ENCODE results near the gene SDF2.
A peak's percentile ranks its signal among the peaks of the same experiment; 100 is the strongest.
"Not testable (repeated sequence)": the region's sequence is repeated elsewhere in the genome, so short reads cannot be mapped to it uniquely, and the experiment has no call there.

Gene SDF2

GRCh38 chr17:28684963-28685362 lies 23.3 kb upstream of the SDF2 start:
- DNase-seq (ENCODE audit: low read depth) = peak; percentile 17

- no peak for DNase-seq (ENCODE audit: low read depth)
These were observed 20.9 kb upstream of the SDF2 start for GRCh38 chr17:28682655-28683054.

- DNase-seq (ENCODE audit: low read depth) = no peak
These were observed 14.3 kb upstream of the SDF2 start for GRCh38 chr17:28675980-28676379.

- DNase-seq (ENCODE audit: low read depth) = no peak
These were observed 13.8 kb upstream of the SDF2 start for GRCh38 chr17:28675490-28675889.

GRCh38 chr17:28669918-28670317 lies 8.2 kb upstream of the SDF2 start:
- no peak for DNase-seq (ENCODE audit: low read depth)

DNA sequence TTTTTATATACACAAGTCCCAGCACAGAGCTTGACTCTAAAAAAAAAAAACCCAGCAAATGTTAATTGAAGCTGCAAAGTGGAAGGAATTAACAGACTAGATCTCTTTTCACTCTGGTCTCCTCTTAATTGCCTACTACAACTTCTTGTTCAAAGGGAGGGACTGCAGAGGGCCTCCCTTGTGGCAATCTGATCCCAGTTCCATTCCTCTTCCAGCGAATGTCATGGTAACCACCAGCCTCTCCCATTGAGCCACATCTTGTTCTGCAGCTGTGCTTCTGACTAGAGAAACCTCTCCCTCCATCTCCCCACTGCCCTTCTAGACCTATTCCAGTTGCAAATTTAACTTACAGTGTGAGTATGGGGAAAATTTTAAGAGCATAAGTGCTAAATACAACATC lies 6.2 kb upstream of the SDF2 start:
- no peak for DNase-seq (ENCODE audit: low read depth)

DNA sequence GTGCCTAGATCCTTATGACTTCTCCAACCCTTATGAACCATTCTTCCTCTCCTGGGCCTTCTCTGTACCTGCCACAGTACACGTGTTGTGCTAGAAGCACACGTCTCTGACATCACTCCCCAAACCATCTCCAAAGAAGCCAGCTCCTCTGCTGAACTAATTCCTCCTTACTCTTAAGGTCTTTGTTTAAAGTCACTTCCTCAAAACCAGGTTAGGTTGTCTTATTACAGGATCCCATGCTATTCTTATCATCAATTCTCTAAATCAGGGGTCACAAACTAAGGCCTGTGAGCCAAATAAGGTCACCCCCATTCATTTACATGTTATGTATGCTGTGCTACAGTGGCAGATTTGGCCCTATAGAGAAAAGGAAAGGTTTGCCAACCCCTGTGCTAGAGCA lies 4.3 kb upstream of the SDF2 start:
- DNase-seq (ENCODE audit: low read depth) = no peak

DNA sequence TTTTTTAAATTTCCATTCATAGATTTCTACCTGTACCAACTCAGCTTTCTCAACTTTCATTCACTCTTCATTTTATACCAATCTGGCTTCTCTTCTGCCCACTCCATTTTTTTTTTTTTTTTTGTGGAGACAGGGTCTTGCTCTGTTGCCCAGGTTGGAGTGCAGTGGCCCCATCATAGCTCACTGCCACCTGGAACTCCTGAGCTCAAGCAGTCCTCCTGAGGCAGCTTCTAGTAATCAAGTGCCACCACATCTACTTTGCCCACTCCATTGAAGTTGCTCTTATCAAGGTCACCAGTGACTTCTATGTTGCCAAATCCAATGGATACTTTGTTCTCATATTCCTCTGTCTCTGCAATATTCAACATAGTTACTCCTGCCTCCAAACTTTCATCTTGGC lies 2.0 kb upstream of the SDF2 start:
- DNase-seq (ENCODE audit: low read depth) = no peak

GRCh38 chr17:28662527-28662829 lies 772 bp upstream of the SDF2 start:
- no peak for DNase-seq (ENCODE audit: low read depth)

DNA sequence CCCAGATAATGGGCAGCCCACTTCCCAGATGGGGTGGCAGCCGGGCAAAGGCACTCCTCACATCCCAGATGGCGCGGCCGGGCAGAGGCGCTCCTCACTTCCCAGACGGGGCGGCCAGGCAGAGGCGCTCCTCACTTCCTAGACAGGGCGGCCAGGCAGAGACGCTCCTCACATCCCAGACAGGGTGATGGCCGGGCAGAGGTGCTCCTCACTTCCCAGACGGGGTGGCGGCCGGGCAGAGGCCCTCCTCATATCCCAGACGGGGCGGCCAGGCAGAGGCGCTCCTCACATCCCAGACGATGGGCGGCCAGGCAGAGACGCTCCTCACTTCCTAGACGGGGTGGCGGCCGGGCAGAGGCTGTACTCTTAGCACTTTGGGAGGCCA lies 2.2 kb downstream of the SDF2 start:
- DNase-seq (ENCODE audit: low read depth) = not testable (repeated sequence)

- DNase-seq (ENCODE audit: low read depth) = not testable (repeated sequence)
These were observed 2.8 kb downstream of the SDF2 start for GRCh38 chr17:28658766-28659496.

GRCh38 chr17:28658342-28658741 lies 3.4 kb downstream of the SDF2 start:
- DNase-seq (ENCODE audit: low read depth) = not testable (repeated sequence)

GRCh38 chr17:28657756-28658155 lies 4.0 kb downstream of the SDF2 start:
- DNase-seq (ENCODE audit: low read depth) = no peak

DNA sequence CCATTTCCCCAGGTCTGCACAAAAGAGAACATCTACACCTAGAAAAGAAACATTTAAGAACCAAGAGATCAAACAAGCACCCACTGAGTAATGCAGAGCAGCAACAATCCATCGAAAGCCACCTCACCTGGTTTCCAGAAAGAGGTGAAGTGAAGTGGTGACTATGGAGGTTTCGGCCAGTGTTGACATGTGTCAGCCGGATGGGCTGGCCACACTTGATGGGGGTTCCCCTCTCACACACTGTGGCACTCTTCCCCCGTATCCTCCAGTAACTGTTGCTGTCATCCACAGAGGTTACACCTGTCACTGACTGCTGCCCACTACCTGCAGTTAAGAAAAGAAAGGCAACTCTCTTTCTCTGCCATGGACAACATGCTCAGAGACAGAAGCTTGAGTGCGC lies 6.5 kb downstream of the SDF2 start:
- no peak for DNase-seq (ENCODE audit: low read depth)

DNA sequence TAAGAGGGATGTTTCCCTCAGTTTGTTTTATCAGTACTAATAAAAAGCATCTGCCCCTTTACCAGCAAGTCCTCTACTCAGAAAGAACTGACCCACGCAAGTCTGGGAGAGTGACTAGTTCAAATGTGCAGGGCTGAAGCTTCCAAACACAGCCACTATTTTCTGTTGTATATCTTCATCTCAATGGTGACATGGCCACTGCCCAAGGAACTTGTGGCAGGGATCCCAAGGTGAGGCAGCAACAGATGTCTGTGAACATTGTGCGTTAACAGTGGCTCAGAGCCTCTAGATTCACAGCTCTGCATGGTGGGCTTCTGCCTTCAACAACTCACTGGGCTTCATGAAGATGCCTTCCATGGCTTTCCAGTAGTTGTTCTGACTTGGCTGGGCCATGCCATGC lies 13.0 kb downstream of the SDF2 start:
- DNase-seq (ENCODE audit: low read depth) = no peak

DNA sequence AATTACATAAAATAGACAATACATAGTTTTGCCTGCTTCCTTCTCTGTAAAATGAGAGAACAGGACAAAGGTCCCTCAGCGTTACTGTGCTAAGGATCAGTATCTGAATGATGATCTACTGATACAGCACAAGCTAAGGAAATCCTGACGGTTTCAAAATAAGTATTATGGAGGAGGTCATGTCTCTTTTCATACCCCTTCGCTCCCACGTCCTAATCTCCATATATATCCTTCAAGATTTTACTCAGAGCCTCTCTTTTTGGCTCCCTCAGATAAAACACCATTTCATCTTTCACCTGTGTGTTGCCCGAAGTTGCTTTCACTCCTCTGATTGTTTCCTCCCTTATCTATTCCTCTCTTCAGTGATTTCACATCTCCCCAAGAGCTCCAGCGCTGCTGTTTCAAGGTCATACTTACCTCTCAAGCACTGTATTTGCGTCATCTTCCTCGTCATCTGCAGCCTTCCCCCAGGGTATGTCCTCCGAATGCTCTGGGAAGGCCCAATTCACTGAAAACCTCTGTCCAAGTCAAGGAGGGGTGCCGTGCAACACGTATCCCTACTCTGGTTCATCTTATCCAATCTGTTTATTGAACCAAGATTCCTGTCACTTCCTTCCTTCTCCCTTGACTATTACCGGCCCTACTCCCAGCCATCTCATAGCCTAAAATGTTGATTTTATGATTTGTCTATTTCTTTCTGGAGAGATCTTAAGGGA lies 15.5 kb downstream of the SDF2 start:
- DNase-seq (ENCODE audit: low read depth) = no peak

DNA sequence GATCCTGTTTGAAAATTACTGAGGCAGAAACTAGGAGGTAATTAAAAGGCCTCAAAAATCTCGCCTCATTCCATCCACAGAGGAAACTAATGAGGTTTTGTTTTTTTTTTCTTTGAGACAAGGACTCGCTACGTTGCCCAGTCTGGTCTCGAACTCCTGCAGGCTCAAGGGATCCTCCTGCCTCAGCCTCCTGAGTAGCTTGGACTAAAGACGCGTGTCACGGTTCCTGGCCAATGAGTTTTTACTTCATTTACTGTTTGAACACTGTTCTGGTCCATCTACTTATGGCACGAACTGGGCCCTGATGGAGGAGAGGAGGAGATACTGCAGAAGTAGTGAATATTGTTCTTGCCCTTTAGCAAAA lies 16.1 kb downstream of the SDF2 start:
- DNase-seq (ENCODE audit: low read depth) = no peak

DNA sequence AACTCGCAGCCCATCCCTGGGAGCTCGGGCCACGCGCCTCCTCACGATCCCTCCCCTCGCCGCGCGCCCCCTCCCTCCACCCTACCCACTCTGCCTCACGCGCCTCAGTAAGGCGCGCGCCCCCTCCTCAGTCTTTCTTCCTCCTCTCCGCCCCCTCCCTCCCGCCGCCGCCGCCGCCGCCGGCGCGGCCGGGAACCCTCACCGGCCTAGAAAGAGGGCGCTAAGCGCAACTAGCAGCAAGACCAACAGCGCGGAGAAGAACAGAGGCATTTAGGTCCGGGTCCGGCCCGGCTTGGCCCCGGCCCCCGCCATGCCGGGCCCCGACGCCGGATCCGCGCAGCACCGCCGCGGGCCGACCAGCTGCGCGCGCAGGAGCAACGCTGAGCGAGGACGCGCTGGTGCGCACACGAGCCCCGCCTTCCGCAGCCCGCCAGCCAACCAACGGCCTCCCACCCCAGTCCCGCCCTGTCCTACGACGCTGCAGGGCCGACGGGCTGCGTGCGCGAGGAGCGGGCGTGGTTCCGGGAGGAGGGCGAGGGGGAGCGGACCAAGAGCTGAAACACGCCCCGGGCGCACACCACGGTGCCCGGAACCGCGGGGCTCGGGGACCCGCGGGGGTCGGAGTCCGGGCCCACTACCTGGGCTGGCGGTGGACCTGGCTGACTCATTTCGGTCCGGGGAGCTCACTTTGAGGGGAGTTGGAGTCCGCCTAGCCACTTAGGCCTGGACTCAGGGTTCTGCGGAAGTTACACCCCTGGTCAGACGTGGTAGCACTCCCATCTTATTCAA lies 16.7 kb downstream of the SDF2 start, which contains the start of gene BLTP2:
BLTP2 (minus strand) TSS at position 372 of the 789 bp plus-strand sequence; CDS start at position 270, 102 bp downstream.
- DNase-seq (ENCODE audit: low read depth) = peak; percentile 87

DNA sequence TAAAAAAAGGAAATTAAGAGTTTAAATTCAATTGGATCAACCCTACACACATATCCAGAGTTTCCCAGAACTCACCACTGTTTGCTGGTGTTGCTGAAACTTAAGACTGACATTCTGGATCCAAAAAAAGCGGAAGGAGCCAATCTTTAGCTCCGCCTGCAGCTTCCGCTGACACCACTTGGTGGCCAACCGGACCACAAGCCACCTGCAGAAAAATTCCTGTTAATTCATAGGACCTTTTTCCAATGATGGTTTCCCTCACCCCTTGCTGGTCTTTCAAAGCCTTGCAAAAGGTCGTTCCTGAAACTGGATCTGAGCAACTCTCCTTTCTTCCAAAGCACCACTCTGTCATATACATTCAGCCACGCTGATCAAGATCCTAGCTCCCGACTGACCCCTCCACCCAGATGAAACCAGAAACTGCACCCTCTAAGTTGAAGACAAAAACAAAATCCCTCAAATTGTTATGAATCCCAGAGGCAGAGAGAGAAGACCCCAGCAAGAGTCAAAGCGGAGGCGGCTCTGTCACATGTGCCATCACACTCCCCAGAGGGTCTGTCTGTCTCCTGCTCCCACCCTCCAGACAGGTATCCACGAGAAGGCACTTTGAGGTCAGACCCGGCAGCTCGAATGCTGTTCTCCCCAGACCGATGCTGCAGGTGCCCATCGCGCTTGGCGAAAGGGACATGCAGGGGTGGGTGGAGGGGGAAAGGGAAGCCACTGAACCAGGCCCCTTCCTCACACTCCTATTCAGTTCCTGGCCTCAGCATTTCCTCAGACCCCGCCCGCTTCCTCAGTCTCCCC lies 17.5 kb downstream of the SDF2 start:
- DNase-seq (ENCODE audit: low read depth) = peak; percentile 16

DNA sequence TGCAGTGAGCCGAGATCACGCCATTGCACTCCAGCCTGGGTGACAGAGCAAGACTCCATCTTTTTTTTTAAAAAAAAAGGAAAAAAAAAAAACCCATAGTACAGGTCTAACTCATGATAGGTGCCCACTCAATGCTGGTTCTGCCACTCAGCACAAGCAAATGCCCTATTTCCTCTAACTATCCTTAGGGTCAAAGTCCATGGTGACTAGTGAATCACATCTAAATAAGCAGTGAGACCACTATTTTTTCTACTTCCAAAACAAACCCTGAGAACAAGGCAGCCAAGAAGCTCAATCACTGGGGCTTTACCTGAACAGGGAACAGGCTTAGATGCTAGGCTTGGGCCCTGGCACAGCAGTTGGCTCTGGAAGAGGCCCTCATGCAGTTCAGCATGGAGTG lies 20.1 kb downstream of the SDF2 start:
- no peak for DNase-seq (ENCODE audit: low read depth)

DNA sequence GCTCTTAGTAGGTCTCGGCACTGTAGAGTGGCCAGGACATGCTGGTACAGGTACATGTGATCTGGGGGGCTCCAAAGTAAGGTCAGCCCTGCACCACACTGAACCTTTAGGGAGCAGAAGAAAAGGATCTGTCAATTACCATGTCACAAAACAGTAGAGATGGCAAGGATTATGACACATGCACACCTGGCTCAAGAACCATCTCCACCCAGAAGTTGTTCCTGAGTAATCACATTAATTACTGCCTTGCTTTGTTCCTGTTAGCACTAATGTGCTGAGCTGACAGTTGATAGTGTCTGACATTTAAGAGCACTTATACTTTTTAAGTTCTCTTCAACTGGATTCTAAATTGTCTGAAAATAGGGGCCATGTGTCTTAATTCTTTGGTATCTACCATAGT lies 26.2 kb downstream of the SDF2 start:
- DNase-seq (ENCODE audit: low read depth) = no peak

DNA sequence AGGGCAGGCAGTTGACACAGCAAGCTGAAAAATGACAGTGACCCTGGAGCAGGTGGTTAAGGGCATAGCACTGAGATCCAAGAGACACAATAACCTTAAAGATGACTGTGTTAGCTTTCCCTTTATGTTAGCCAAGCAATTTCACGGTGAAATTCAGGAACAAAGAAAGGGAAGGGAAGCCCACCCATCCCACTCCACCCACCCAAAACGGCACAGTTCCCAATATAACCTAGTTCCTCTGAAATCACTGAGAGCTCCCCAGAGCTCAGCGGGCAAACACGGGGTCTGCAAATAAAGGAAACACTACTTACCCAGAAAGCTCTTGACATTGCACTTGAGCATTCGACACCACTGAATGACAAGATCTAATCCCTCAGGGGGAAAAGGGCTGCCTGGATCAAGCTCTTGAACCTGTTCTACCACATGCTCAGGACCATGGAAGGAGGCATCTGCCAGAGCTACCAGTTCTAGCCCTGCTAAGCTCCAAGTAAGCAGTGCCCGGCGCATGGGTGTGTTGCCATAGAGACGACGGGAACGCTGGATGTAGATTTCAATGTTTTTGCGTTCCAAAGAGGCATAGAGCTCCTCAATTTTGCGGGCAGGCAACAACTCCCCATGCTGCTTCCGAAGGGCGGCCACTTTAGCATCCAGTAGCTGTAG lies 27.4 kb downstream of the SDF2 start:
- no peak for DNase-seq (ENCODE audit: low read depth)

All from GM04504 (cell line).